Keratinocyte (primary cell): Measurements from ENCODE around the gene PDIA4. TPM values are rescaled to one million over a fixed set of nuclear protein-coding genes. Genes with fewer than 3 reads are reported as not detected.

Experiments used
- DNase-seq: peaks from one replicate; pipeline ENCODE4 v3.0.0-alpha.2; 2011; ENCODE audit warnings: low read depth, missing footprints, low spot score
- FAIRE-seq: peaks from 2 replicates; lab custom pipeline; 2011; peaks lifted over from hg19 to GRCh38; lab: Jason Lieb, UNC
- H2AFZ ChIP-seq: 2 replicates; pipeline ENCODE4 v1.6.0; 2012; ENCODE audit warnings: low read length, control low read depth, inconsistent platforms; ENCODE audit not compliant: control insufficient read depth
- H3K27ac ChIP-seq: 2 replicates; pipeline ENCODE4 v1.5.1; 2011; ENCODE audit warnings: low read length; ENCODE audit not compliant: control insufficient read depth, insufficient read depth
- H3K27me3 ChIP-seq: 3 replicates; pipeline ENCODE4 v1.6.0; 2011; ENCODE audit warnings: low read length; ENCODE audit not compliant: control insufficient read depth, insufficient read depth; ENCODE audit errors: extremely low read depth
- H3K36me3 ChIP-seq, 2 experiments: 2 replicates in 1 of 2; 3 replicates in 1 of 2; pipeline ENCODE4 v1.5.1; 2011; ENCODE audit warnings: low read length in 2 of 2, mild to moderate bottlenecking in 1 of 2; ENCODE audit not compliant: control insufficient read depth in 2 of 2, insufficient read depth in 2 of 2; ENCODE audit errors: extremely low read depth in 1 of 2
- H3K4me1 ChIP-seq: 3 replicates; pipeline ENCODE4 v1.5.1; 2011; ENCODE audit warnings: low read length; ENCODE audit not compliant: control insufficient read depth, insufficient read depth; ENCODE audit errors: extremely low read depth
- H3K4me2 ChIP-seq: 3 replicates; pipeline ENCODE4 v1.6.0; 2011; ENCODE audit warnings: low read depth, low read length; ENCODE audit not compliant: control insufficient read depth, insufficient read depth; ENCODE audit errors: extremely low read depth
- H3K4me3 ChIP-seq, 3 experiments: fragments of 200-600 bp in 1 of 3; sonication (generic) in 1 of 3; 2 replicates in 2 of 3; 3 replicates in 1 of 3; pipeline ENCODE4 v1.5.1; 2011 to 2016; ENCODE audit warnings: low read length in 3 of 3, mild to moderate bottlenecking in 3 of 3, control low read depth in 2 of 3, inconsistent platforms in 1 of 3, low read depth in 1 of 3, mixed read lengths in 1 of 3, mixed run types in 1 of 3, moderate library complexity in 1 of 3; ENCODE audit not compliant: control insufficient read depth in 2 of 3, insufficient read depth in 2 of 3; ENCODE audit errors: extremely low read depth in 1 of 3
- H3K79me2 ChIP-seq: 2 replicates; pipeline ENCODE4 v1.6.0; 2012; ENCODE audit warnings: low read length; ENCODE audit not compliant: control insufficient read depth, insufficient read depth
- H3K9ac ChIP-seq: 3 replicates; pipeline ENCODE4 v1.6.0; 2011; ENCODE audit warnings: low read length; ENCODE audit not compliant: control insufficient read depth, insufficient read depth; ENCODE audit errors: extremely low read depth
- H3K9me1 ChIP-seq: 3 replicates; pipeline ENCODE4 v1.6.0; 2011; ENCODE audit warnings: low read length; ENCODE audit not compliant: control insufficient read depth, insufficient read depth; ENCODE audit errors: extremely low read depth
- H3K9me3 ChIP-seq: 2 replicates; pipeline ENCODE4 v1.5.1; 2012; ENCODE audit warnings: low read depth, low read length; ENCODE audit not compliant: control insufficient read depth
- H4K20me1 ChIP-seq: 3 replicates; pipeline ENCODE4 v1.6.0; 2011; ENCODE audit warnings: low read length; ENCODE audit not compliant: control insufficient read depth, insufficient read depth; ENCODE audit errors: extremely low read depth
- EZH2 ChIP-seq: IDR thresholded peaks from one replicate; pipeline ENCODE4 v1.6.1; 2012; ENCODE audit warnings: inconsistent platforms, mild to moderate bottlenecking, low read length, moderate library complexity
- dilution Hi-C: fragments of 300-500 bp; cut with MboI; formaldehyde crosslinking; loops from one replicate; pipeline ENCODE4 v1.7.0; 2020; ENCODE audit warnings: low sequenced_read_pairs; ENCODE audit not compliant: extremely low pct_ligation_motif_present
- polyA plus RNA-seq, 5 experiments: library from polyadenylated mRNA; depleted of rRNA in 3 of 5; stranded (reverse) in 3 of 5; stranded (forward) in 1 of 5; unstranded in 1 of 5; fragments of >200 nt; gene quantifications; 1 replicate in 1 of 5; 2 replicates in 3 of 5; 3 replicates in 1 of 5; pipeline versions ENCODE4 v1.2.1 to v1.2.3, GENCODE V29; 2011 to 2012; ENCODE audit warnings: missing spikeins in 2 of 5, low read depth in 1 of 5, low replicate concordance in 1 of 5
- TF ChIP-seq, protein P1 (sequence below), 3 experiments: IDR thresholded peaks in 1 of 3; conservative IDR thresholded peaks in 1 of 3; optimal IDR thresholded peaks in 1 of 3; 2 replicates in 2 of 3; 3 replicates in 1 of 3; pipeline versions ENCODE3 to v1.5.1; 2011; ENCODE audit warnings: low read length in 3 of 3, mild to moderate bottlenecking in 3 of 3, moderate library complexity in 2 of 3, control low read depth in 1 of 3, inconsistent platforms in 1 of 3; ENCODE audit not compliant: insufficient read depth in 2 of 3; ENCODE audit errors: extremely low read depth in 1 of 3

PDIA4 gene
- polyA plus RNA-seq, 1 donor (not counting 4 experiments of a cell fraction or from before 2014, with no cell fraction given), result 145 TPM

GRCh38 chr7:148994576-148994975 lies 33.7 kb downstream of the PDIA4 start:
- no peak overlapping the region for H3K4me2 ChIP-seq
- H3K9me1 ChIP-seq, result no peaks in the 10 kb centered on the region
- peaks cover 9% of the 10 kb centered on the region for H3K4me1 ChIP-seq
- H3K79me2 ChIP-seq, result no peaks in the 10 kb centered on the region
- H4K20me1 ChIP-seq, result no peaks in the 10 kb centered on the region
- no peak overlapping the region for H3K4me3 ChIP-seq
- FAIRE-seq (no peak), DNase-seq (no peak)
- no peaks in the 10 kb centered on the region for H3K9me3 ChIP-seq
- no peak overlapping the region for H3K9ac ChIP-seq
- no peak overlapping the region for H2AFZ ChIP-seq
- H3K27ac ChIP-seq, result no peak overlapping the region
- no peaks in the 10 kb centered on the region for H3K27me3 ChIP-seq
- dilution Hi-C loops, result no loop called here
- H3K36me3 ChIP-seq, result no peaks in the 10 kb centered on the region
- TF ChIP-seq, protein P1, sequence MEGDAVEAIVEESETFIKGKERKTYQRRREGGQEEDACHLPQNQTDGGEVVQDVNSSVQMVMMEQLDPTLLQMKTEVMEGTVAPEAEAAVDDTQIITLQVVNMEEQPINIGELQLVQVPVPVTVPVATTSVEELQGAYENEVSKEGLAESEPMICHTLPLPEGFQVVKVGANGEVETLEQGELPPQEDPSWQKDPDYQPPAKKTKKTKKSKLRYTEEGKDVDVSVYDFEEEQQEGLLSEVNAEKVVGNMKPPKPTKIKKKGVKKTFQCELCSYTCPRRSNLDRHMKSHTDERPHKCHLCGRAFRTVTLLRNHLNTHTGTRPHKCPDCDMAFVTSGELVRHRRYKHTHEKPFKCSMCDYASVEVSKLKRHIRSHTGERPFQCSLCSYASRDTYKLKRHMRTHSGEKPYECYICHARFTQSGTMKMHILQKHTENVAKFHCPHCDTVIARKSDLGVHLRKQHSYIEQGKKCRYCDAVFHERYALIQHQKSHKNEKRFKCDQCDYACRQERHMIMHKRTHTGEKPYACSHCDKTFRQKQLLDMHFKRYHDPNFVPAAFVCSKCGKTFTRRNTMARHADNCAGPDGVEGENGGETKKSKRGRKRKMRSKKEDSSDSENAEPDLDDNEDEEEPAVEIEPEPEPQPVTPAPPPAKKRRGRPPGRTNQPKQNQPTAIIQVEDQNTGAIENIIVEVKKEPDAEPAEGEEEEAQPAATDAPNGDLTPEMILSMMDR (optimal IDR thresholded peaks at IDR 0.05 in 1 of 3, IDR thresholded peaks at IDR 0.05 in 1 of 3, conservative IDR thresholded peaks at IDR 0.05 in 1 of 3; ENCODE audit: extremely low read depth in 1 of 3, insufficient read depth in 2 of 3, low read length in 3 of 3), result no peak
- no peak for TF ChIP-seq EZH2

- H3K9ac ChIP-seq, result no peak overlapping the region
- H3K27me3 ChIP-seq, result no peaks in the 10 kb centered on the region
- H3K36me3 ChIP-seq, result no peaks in the 10 kb centered on the region
- TF ChIP-seq EZH2, result no peak
- TF ChIP-seq, protein P1 (optimal IDR thresholded peaks at IDR 0.05 in 1 of 3, IDR thresholded peaks at IDR 0.05 in 1 of 3, conservative IDR thresholded peaks at IDR 0.05 in 1 of 3; ENCODE audit: extremely low read depth in 1 of 3, insufficient read depth in 2 of 3, low read length in 3 of 3), result no peak
- no peak for DNase-seq
- H3K79me2 ChIP-seq, result no peaks in the 10 kb centered on the region
- peaks cover 16% of the 10 kb centered on the region for H3K4me1 ChIP-seq
- no peak overlapping the region for H3K27ac ChIP-seq
- no peaks in the 10 kb centered on the region for H3K9me1 ChIP-seq
- no peaks in the 10 kb centered on the region for H4K20me1 ChIP-seq
- H3K4me3 ChIP-seq, result no peak overlapping the region
- H3K4me2 ChIP-seq, result no peak overlapping the region
- dilution Hi-C loops, result no loop called here
- FAIRE-seq, result no peak
- no peaks in the 10 kb centered on the region for H3K9me3 ChIP-seq
- H2AFZ ChIP-seq, result no peak overlapping the region
These were observed 35.1 kb downstream of the PDIA4 start for GRCh38 chr7:148993193-148993592.
